Middle frontal gyrus (tissue), 1 donor: ENCODE measurements around the gene ARHGAP22.

Experiments used
- DNase-seq: peaks from one replicate; pipeline ENCODE4 v3.0.0-alpha.2; 2015; ENCODE audit warnings: low spot score; ENCODE audit errors: extremely low spot score

ARHGAP22 gene

DNA sequence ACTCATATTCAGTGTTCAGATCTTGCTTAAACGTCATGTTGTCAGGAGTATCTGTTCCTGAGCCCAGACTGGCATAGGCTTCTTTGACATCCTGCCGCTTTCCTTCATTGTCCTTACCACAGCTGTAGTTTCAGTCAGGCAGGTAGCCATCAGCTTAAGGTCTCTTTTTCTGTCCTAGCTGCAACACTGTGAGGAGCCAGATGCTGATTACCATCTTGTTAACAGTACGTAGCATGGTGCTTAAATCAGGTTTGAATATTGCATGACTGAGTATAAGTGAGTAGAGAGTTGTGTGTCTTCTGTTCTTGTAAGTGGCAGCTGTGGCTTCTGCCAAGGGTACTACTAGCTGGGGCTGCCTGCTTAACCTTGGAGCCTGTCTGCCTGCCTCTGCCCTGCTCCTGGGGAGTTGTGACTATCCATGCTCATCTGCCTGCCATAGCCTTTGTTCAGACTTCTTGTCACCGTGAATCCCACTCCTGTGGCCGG, 205.8 kb downstream of the ARHGAP22 start:
- DNase-seq, result no peak

DNA sequence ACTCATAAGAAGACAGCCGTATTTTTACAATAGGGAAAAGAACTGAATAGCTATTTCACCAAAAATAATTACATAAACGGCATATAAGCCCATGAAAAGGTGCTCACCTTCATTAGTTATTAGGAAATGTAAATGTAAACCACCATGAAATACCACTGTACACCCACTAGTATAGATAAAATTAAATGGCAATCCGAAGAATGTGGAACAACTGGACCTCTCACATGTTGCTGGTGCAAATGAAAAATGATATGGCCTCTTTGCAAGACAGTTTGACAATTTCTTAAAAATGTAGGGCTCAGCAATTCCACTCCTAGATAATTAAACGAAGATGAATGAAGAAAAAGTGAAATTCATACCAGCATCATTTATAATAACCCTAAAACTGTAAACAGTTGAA, 206.6 kb downstream of the ARHGAP22 start:
- no peak for DNase-seq
